Adrenal gland (tissue), 12 donors: Measurements from ENCODE around the gene ABCB7. TPM values are rescaled to one million over a fixed set of nuclear protein-coding genes. Genes with fewer than 3 reads are reported as not detected.

Experiments
- DNase-seq, 7 donors: peaks; one replicate each; pipeline ENCODE4 v3.0.0-alpha.2; 2019 to 2020
- H3K27ac ChIP-seq, 5 donors: fragments of 200-600 bp; sonication (generic) in 4 of 5; 1 replicate in 3 of 5; 2 replicates in 2 of 5; pipeline versions ENCODE4 v1.5.1 to v1.8.0; 2016 to 2020; ENCODE audit warnings: mild to moderate bottlenecking in 1 of 5
- H3K27me3 ChIP-seq: fragments of 200-600 bp; 2 replicates; pipeline ENCODE4 v1.8.0; 2021
- H3K36me3 ChIP-seq, 2 donors: fragments of 200-600 bp; replicated peaks in 1 of 2; 1 replicate in 1 of 2; 2 replicates in 1 of 2; pipeline versions ENCODE4 v1.5.1 to v1.8.0; 2018 to 2022
- H3K4me1 ChIP-seq, 2 donors: fragments of 200-600 bp; replicated peaks in 1 of 2; 1 replicate in 1 of 2; 2 replicates in 1 of 2; pipeline versions ENCODE4 v1.5.1 to v1.8.0; 2018 to 2021
- H3K4me3 ChIP-seq, 4 donors: fragments of 200-600 bp; sonication (generic) in 3 of 4; one replicate each; pipeline ENCODE4 v1.5.1; 2016 to 2018
- H3K9me3 ChIP-seq, 3 donors: fragments of 200-600 bp; sonication (generic) in 1 of 3; replicated peaks in 1 of 3; 1 replicate in 2 of 3; 2 replicates in 1 of 3; pipeline versions ENCODE4 v1.5.1 to v1.8.0; 2016 to 2021
- CTCF ChIP-seq, 6 experiments: fragments of 450-650 bp in 4 of 6; fragments of 200-600 bp in 2 of 6; sonication (generic) in 1 of 6; IDR thresholded peaks; 1 replicate in 5 of 6; 2 replicates in 1 of 6; pipeline versions ENCODE4 v1.5.1 to v1.8.0; 2016 to 2021; ENCODE audit warnings: antibody characterized with exemption in 6 of 6, mild to moderate bottlenecking in 2 of 6, moderate library complexity in 1 of 6
- POLR2A ChIP-seq, 2 donors: fragments of 450-650 bp; IDR thresholded peaks; one replicate each; pipeline ENCODE4 v1.6.1; 2017; ENCODE audit warnings: antibody characterized with exemption in 2 of 2, mild to moderate bottlenecking in 2 of 2, moderate library complexity in 1 of 2
- WGBS, 4 donors: extraction: QIAGEN DNeasy Blood & Tissue Kit in 2 of 4; methylation state at CpG; one replicate each; pipeline versions ENCODE4 v1.1.5 to v1.1.7; 2013 to 2017; 5-methylcytosine and 5-hydroxymethylcytosine counted together
- intact Hi-C, 2 donors: fragments of 100-400 bp; cut with DNase I; formaldehyde crosslinking; loops; one replicate each; pipeline versions ENCODE4 v1.14.1 to v1.15.0; 2022 to 2023
- polyA plus RNA-seq, 3 donors: library from polyadenylated mRNA; stranded (reverse); fragments of 200-250 nt in 2 of 3; fragments of 350-450 nt in 1 of 3; fragmentation: Illumina TruSeq in 1 of 3; extraction: RNeasy Lipid Tissue Mini Kit (QIAGEN cat#74804) in 1 of 3; gene quantifications; one replicate each; pipeline ENCODE4 v1.2.3, GENCODE V29; 2013 to 2014
- total RNA-seq, 9 donors: library from RNA; depleted of rRNA in 4 of 9; stranded (reverse); fragments of >200 nt in 4 of 9; fragments of 120-200 nt in 1 of 9; fragmentation: NEBNext Ultra II Directional in 1 of 9; extraction: Animal tissue kit (Norgen Biotek cat#: 25700) in 1 of 9; gene quantifications; one replicate each; pipeline versions ENCODE4 v1.1.0 to v1.2.4, GENCODE V29; 2013 to 2023
- donor health status: healthy with polysubstance abuse.
- donor health status: Bipolar disorder and iron deficiency.
- donor health status: DM: yes; HTN: yes; CAD: no.
- donor health status: DM: no; HTN: no; CAD: no.
- donor health status: DM: no; HTN: no; CAD: no.
- donor health status: DM: yes; HTN: yes; CAD: no.

Gene ABCB7
- total and polyA plus RNA-seq, 12 donors, result 7.2 to 75.3 (median 31.4) TPM

GRCh38 chrX:75107863-75108509, 48.1 kb downstream of the ABCB7 start:
- no peaks in the 10 kb centered on the region for H3K27me3 ChIP-seq
- 64 to 100% (median 87%) methylated on average over 3 to 6 of the region's 6 CpGs for WGBS, 4 donors
- H3K27ac ChIP-seq, result no peak overlapping the region
- intact Hi-C loops, result no loop called here
- no peak overlapping the region for H3K4me3 ChIP-seq
- no peaks in the 10 kb centered on the region for H3K36me3 ChIP-seq
- no peaks in the 10 kb centered on the region for H3K9me3 ChIP-seq
- H3K4me1 ChIP-seq, result no peaks in the 10 kb centered on the region
- no peak for DNase-seq
- TF ChIP-seq CTCF (IDR thresholded peaks at IDR 0.05) (no peak), POLR2A (IDR thresholded peaks at IDR 0.05) (no peak)

GRCh38 chrX:75106772-75107171, 49.3 kb downstream of the ABCB7 start:
- no peaks in the 10 kb centered on the region for H3K36me3 ChIP-seq
- H3K4me3 ChIP-seq, result no peak overlapping the region
- H3K4me1 ChIP-seq, result no peaks in the 10 kb centered on the region
- H3K27ac ChIP-seq, result no peak overlapping the region
- no peaks in the 10 kb centered on the region for H3K9me3 ChIP-seq
- 75 to 97% (median 85%) methylated on average over 10 of the region's 10 CpGs for WGBS, 4 donors
- no peak for TF ChIP-seq CTCF (IDR thresholded peaks at IDR 0.05)
- TF ChIP-seq POLR2A (IDR thresholded peaks at IDR 0.05), result no peak
- no peak for DNase-seq
- intact Hi-C loops, result no loop called here
- peaks cover 3% of the 10 kb centered on the region for H3K27me3 ChIP-seq

GRCh38 chrX:75096331-75096730, 59.8 kb downstream of the ABCB7 start:
- no peaks in the 10 kb centered on the region for H3K4me1 ChIP-seq
- no peaks in the 10 kb centered on the region for H3K27me3 ChIP-seq
- no peaks in the 10 kb centered on the region for H3K36me3 ChIP-seq
- no peak overlapping the region for H3K27ac ChIP-seq
- no peaks in the 10 kb centered on the region for H3K9me3 ChIP-seq
- no peak overlapping the region for H3K4me3 ChIP-seq
- 58 to 73% (median 69%) methylated on average over 1 of the region's 1 CpG for WGBS, 4 donors
- no peak for DNase-seq
- intact Hi-C loops, result no loop called here
- no peak for TF ChIP-seq POLR2A (IDR thresholded peaks at IDR 0.05)
- no peak for TF ChIP-seq CTCF (IDR thresholded peaks at IDR 0.05)

GRCh38 chrX:75086731-75087195, 69.3 kb downstream of the ABCB7 start:
- Histone ChIP-seq H3K4me3 (no peak overlapping the region), H3K4me1 (no peaks in the 10 kb centered on the region), H3K9me3 (no peaks in the 10 kb centered on the region), H3K36me3 (no peaks in the 10 kb centered on the region), H3K27me3 (no peaks in the 10 kb centered on the region), H3K27ac (no peak overlapping the region)
- no peak for DNase-seq
- TF ChIP-seq POLR2A (IDR thresholded peaks at IDR 0.05) (no peak), CTCF (IDR thresholded peaks at IDR 0.05) (no peak)
- WGBS, 4 donors, result 54 to 92% (median 70%) methylated on average over 2 of the region's 2 CpGs
- intact Hi-C loops, result no loop called here
